Endothelial cell of umbilical vein (primary cell): ENCODE data around the gene SKAP1. TPM values are rescaled to one million over a fixed set of nuclear protein-coding genes. Genes with fewer than 3 reads are reported as not detected.
A peak's percentile ranks its signal among the peaks of the same experiment; 100 is the strongest.

ENCODE experiments used
- BruUV-seq: library from RNA; stranded (reverse); fragments of 400-500 nt; replicated peaks from 2 replicates; lab custom pipeline; 2021; lab: Mats Ljungman, UMichigan
- CTCF ChIA-PET: fragments of 300-600, 350-600 bp; sonication (Branson Sonifier 250); formaldehyde crosslinking; loops from one replicate; lab custom pipeline; 2021; ENCODE audit warnings: antibody characterized with exemption, inconsistent platforms; lab: Charles Lee
- POLR2A ChIA-PET: fragments of 300-600, 350-600 bp; sonication (Branson Sonifier 250); formaldehyde crosslinking; loops from one replicate; lab custom pipeline; 2021; ENCODE audit warnings: antibody characterized with exemption, inconsistent platforms; lab: Charles Lee
- DNase-seq: peaks from one replicate; pipeline ENCODE4 v3.0.0-alpha.2; 2011; ENCODE audit warnings: low read depth, low spot score
- FAIRE-seq: peaks from 2 replicates; lab custom pipeline; 2011; peaks lifted over from hg19 to GRCh38; lab: Jason Lieb, UNC
- H2AFZ ChIP-seq: 2 replicates; pipeline ENCODE4 v1.6.0; 2012; ENCODE audit warnings: low read depth, low read length, control low read depth, inconsistent platforms
- H3K27ac ChIP-seq: 2 replicates; pipeline ENCODE4 v1.5.1; 2011; ENCODE audit warnings: low read depth, mild to moderate bottlenecking, control low read depth, low read length, moderate library complexity; ENCODE audit not compliant: insufficient read depth
- H3K27me3 ChIP-seq, 2 experiments: 2 replicates each; pipeline versions ENCODE4 v1.6.0 to v1.6.1; 2011; ENCODE audit warnings: low read length in 2 of 2, mixed read lengths in 1 of 2; ENCODE audit not compliant: control insufficient read depth in 2 of 2, insufficient read depth in 2 of 2
- H3K36me3 ChIP-seq, 2 experiments: 2 replicates in 1 of 2; 3 replicates in 1 of 2; pipeline ENCODE4 v1.5.1; 2011; ENCODE audit warnings: low read length in 2 of 2, mild to moderate bottlenecking in 1 of 2, moderate library complexity in 1 of 2; ENCODE audit not compliant: control insufficient read depth in 2 of 2, insufficient read depth in 2 of 2; ENCODE audit errors: extremely low read depth in 1 of 2
- H3K4me1 ChIP-seq: 3 replicates; pipeline ENCODE4 v1.5.1; 2011; ENCODE audit warnings: mild to moderate bottlenecking, low read length; ENCODE audit not compliant: control insufficient read depth, insufficient read depth; ENCODE audit errors: extremely low read depth
- H3K4me2 ChIP-seq: 2 replicates; pipeline ENCODE4 v1.6.1; 2011; ENCODE audit warnings: low read length, control low read depth, mixed read lengths; ENCODE audit not compliant: insufficient read depth
- H3K4me3 ChIP-seq, 3 experiments: fragments of 200-600 bp in 1 of 3; sonication (generic), shearing (Covaris generic) in 1 of 3; replicated peaks in 1 of 3; 2 replicates each; pipeline ENCODE4 v1.5.1; 2011 to 2016; ENCODE audit warnings: control low read depth in 3 of 3, low read length in 3 of 3, mild to moderate bottlenecking in 2 of 3, inconsistent platforms in 1 of 3, low read depth in 1 of 3, moderate library complexity in 1 of 3; ENCODE audit not compliant: insufficient read depth in 1 of 3
- H3K79me2 ChIP-seq: 2 replicates; pipeline ENCODE4 v1.6.0; 2012; ENCODE audit warnings: low read length, inconsistent platforms; ENCODE audit not compliant: control insufficient read depth, insufficient read depth
- H3K9ac ChIP-seq: replicated peaks from 2 replicates; pipeline ENCODE3; 2011; ENCODE audit warnings: low read length, control low read depth; ENCODE audit not compliant: insufficient read depth; ENCODE audit errors: extremely low read depth
- H3K9me1 ChIP-seq: replicated peaks from 3 replicates; pipeline ENCODE4 v1.6.0; 2011; ENCODE audit warnings: mild to moderate bottlenecking, low read length; ENCODE audit not compliant: control insufficient read depth, insufficient read depth; ENCODE audit errors: extremely low read depth
- H3K9me3 ChIP-seq: replicated peaks from 2 replicates; pipeline ENCODE4 v1.5.1; 2012; ENCODE audit warnings: low read length, inconsistent platforms; ENCODE audit not compliant: control insufficient read depth, insufficient read depth
- H4K20me1 ChIP-seq: replicated peaks from 2 replicates; pipeline ENCODE3; 2011; ENCODE audit warnings: mild to moderate bottlenecking, low read length; ENCODE audit not compliant: control insufficient read depth, insufficient read depth; ENCODE audit errors: extremely low read depth
- EZH2 ChIP-seq: IDR thresholded peaks from 2 replicates; pipeline ENCODE4 v1.6.1; 2012; ENCODE audit warnings: borderline replicate concordance, low read depth, mild to moderate bottlenecking, moderate library complexity, low read length, inconsistent platforms; ENCODE audit not compliant: severe bottlenecking
- GATA2 ChIP-seq: IDR thresholded peaks from 2 replicates; pipeline ENCODE4 v1.7.0; 2011; ENCODE audit warnings: low read depth, mild to moderate bottlenecking, moderate library complexity, mixed read lengths, low read length; ENCODE audit not compliant: insufficient read length, insufficient read depth
- JUN ChIP-seq: IDR thresholded peaks from 2 replicates; pipeline ENCODE4 v1.6.1; 2011; ENCODE audit warnings: borderline replicate concordance, low read depth; ENCODE audit not compliant: insufficient read length, insufficient read depth
- MYC ChIP-seq: IDR thresholded peaks from one replicate; pipeline ENCODE4 v1.6.1; 2011; ENCODE audit warnings: mild to moderate bottlenecking, low read depth, low read length
- POLR2A ChIP-seq: IDR thresholded peaks from 2 replicates; pipeline ENCODE4 v1.6.1; 2012; ENCODE audit warnings: low read depth, mild to moderate bottlenecking, control low read depth, low read length
- dilution Hi-C: fragments of 300-500 bp; cut with MboI; formaldehyde crosslinking; loops from one replicate; pipeline ENCODE4 v1.15.0; 2019; ENCODE audit warnings: low sequenced_read_pairs; ENCODE audit not compliant: extremely low pct_ligation_motif_present
- intact Hi-C: fragments of 100-400 bp; cut with micrococcal nuclease; formaldehyde crosslinking; loops from one replicate; pipeline ENCODE4 v1.10.0; 2022
- polyA plus RNA-seq, 4 experiments: library from polyadenylated mRNA; depleted of rRNA in 3 of 4; stranded (reverse) in 3 of 4; unstranded in 1 of 4; fragments of >200 nt; gene quantifications; 2 replicates each; pipeline versions ENCODE4 v1.2.1 to v1.2.3, GENCODE V29; 2011 to 2012; ENCODE audit warnings: missing spikeins in 1 of 4
- total RNA-seq: library from RNA; stranded (reverse); gene quantifications from 2 replicates; pipeline ENCODE4 v1.2.3, GENCODE V29; 2021
- TF ChIP-seq, protein P1 (sequence below), 2 donors: IDR thresholded peaks; 1 replicate in 1 of 2; 2 replicates in 1 of 2; pipeline ENCODE4 v1.5.1; 2011; ENCODE audit warnings: low read length in 2 of 2, mild to moderate bottlenecking in 2 of 2, moderate library complexity in 2 of 2, control low read depth in 1 of 2, inconsistent platforms in 1 of 2, low read depth in 1 of 2; ENCODE audit not compliant: insufficient read depth in 1 of 2; ENCODE audit errors: extremely low read depth in 1 of 2

Gene SKAP1
- total and polyA plus RNA-seq, 2 donors (not counting 3 experiments of a cell fraction or from before 2014, with no cell fraction given), result 0.75 TPM; not detected in 1

DNA sequence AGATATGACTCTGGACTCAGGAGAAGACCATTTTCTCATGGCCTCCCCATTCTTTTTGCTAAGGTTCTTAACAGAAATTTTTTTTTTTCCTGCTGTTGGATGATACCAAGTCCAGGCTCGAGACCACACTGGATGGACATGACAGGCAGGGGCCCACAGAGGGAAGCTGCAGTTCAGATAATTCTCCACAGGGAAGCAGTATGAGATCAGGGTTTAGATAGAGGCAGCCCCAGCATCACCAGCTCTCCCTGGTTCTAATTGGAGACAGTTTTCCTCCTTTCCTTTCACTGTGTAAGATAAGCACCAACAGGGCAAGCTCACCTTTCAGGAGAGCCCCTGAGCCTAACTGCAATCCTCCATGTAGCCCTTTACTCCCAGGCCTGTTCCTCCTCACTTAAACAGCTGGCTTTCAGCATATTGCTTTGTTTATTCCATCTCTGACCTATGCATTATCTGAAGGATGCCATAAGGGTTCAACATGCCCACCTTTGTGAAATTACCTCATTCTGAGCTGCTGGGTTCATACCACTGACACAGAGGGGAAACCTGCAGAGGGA lies 214.4 kb downstream of the SKAP1 start:
- Histone ChIP-seq H3K4me3 (no peak overlapping the region), H3K9me3 (no peaks in the 10 kb centered on the region), H3K36me3 (no peaks in the 10 kb centered on the region), H3K4me2 (no peak overlapping the region), H3K9ac (no peak overlapping the region), H2AFZ (peak overlapping the region; percentile 35), H4K20me1 (no peaks in the 10 kb centered on the region), H3K79me2 (no peaks in the 10 kb centered on the region), H3K4me1 (peaks cover 3% of the 10 kb centered on the region), H3K27ac (no peak overlapping the region), H3K27me3 (no peaks in the 10 kb centered on the region), H3K9me1 (no peaks in the 10 kb centered on the region)
- FAIRE-seq (peak; percentile 82), DNase-seq (peak; percentile 74)
- BruUV-seq, result no TSS peak
- dilution Hi-C loops (no loop called here), intact Hi-C loops (loop anchor here (1.0 to 5.0 kb wide), 9 partner anchors 29 to 403 kb away; no protein-coding TSS in a partner anchor)
- TF ChIP-seq GATA2, result no peak
- no peak for TF ChIP-seq EZH2
- no peak for TF ChIP-seq MYC
- TF ChIP-seq POLR2A, result no peak
- no peak for TF ChIP-seq JUN
- TF ChIP-seq, protein P1, sequence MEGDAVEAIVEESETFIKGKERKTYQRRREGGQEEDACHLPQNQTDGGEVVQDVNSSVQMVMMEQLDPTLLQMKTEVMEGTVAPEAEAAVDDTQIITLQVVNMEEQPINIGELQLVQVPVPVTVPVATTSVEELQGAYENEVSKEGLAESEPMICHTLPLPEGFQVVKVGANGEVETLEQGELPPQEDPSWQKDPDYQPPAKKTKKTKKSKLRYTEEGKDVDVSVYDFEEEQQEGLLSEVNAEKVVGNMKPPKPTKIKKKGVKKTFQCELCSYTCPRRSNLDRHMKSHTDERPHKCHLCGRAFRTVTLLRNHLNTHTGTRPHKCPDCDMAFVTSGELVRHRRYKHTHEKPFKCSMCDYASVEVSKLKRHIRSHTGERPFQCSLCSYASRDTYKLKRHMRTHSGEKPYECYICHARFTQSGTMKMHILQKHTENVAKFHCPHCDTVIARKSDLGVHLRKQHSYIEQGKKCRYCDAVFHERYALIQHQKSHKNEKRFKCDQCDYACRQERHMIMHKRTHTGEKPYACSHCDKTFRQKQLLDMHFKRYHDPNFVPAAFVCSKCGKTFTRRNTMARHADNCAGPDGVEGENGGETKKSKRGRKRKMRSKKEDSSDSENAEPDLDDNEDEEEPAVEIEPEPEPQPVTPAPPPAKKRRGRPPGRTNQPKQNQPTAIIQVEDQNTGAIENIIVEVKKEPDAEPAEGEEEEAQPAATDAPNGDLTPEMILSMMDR (IDR thresholded peaks at IDR 0.05; ENCODE audit: extremely low read depth in 1 of 2, insufficient read depth in 1 of 2, low read depth in 1 of 2, low read length in 2 of 2), result peak; percentile 71 to 90
- ChIA-PET POLR2A (interaction anchor here (0.6 kb wide), 1 partner anchor 332 kb away, joined by 13 read pairs; no protein-coding TSS in a partner anchor), CTCF (interaction anchor here (0.6 to 8.7 kb wide), 77 partner anchors 8 to 509 kb away, joined by 3 to 131 read pairs (median 5); partner anchors contain the start of genes HOXB3 and HOXB5)
